GM13977 (cell line): ENCODE data around the gene PCDH9.

Source experiments
- DNase-seq: peaks from one replicate; pipeline ENCODE4 v3.0.0; 2012; ENCODE audit warnings: low spot score
- CTCF ChIP-seq: IDR thresholded peaks from 2 replicates; pipeline ENCODE4 v1.5.1; 2012; ENCODE audit warnings: mild to moderate bottlenecking, control low read depth; ENCODE audit not compliant: insufficient read depth; ENCODE audit errors: extremely low read depth, missing control alignments
- in situ Hi-C: fragments of 300-500 bp; cut with MboI; formaldehyde crosslinking; loops from one replicate; pipeline ENCODE4 v1.12.0; 2022; ENCODE audit warnings: low sequenced_read_pairs, low pct_unique_long_range_greater_than_20kb, mixed read lengths, inconsistent platforms; ENCODE audit not compliant: unreplicated experiment

Gene PCDH9

DNA sequence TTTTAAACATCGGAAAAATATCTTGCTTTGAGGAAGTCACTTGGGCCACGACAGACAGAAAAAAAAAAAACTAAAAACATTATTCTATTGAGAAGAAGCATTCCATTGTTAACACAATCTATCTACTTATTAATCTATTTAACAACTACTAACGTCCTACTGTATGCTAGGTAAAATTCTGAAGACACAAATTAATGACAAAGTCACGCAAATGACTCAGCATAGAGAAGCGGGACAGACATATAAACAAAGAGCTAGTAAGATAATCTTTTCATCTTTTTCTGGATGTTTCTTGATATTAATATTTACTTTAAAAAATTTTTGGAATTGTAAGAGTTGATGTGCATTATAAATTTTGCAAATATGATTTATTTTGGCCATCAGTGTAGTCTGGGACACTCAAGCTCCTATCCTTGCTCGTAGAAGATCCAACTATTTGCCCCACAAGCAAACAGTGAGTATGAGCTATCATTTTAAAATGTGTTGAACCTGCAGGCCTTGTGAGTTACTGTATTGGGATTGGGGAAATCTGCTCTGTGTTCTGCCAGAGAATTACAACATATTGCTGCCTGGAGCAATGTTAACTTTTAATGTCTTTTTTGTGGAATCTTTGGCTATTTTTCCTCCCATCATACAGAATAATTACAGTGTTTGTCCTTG, 109.1 kb downstream of the PCDH9 start:
- DNase-seq = no peak
- in situ Hi-C loops = no loop called here
- TF ChIP-seq CTCF = no peak

DNA sequence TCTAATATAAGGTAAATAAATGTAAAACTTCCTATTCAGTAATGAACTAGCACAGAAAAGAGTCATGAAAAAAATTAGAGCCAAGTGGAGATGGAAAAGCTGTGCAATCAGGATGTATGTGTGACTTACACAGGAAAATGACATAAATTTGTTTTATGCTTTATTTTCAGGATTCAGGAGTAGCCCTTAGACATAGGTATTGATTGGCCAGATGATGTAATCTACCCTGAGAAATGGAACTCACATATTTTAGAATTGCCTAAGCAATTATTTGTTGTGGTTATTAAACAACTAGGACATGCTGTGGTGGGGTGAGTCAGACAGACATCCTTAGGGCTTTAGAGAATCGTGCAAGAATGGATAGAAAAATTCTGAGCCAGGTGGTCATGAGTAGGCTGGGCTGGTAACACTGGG, 110.6 kb downstream of the PCDH9 start:
- no peak for DNase-seq
- no peak for TF ChIP-seq CTCF
- in situ Hi-C loops = no loop called here

DNA sequence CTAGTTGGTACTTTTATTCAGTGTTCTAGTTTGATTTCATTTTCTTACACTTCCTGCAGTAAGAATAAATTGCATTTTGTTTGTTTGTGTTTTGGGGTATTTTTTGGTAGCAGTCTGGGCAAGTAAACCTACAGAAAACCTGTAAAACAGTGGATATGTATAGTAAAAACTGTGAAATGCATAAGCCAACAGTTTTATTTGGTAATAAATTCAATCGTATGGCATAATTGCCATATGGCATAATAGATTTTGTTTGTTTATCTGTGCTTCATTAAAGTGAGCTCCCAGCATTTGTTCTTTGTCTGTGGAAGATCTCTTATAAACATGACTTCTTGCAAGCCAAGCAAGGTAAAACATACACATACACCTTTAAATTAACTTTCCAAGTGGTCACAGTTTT, 111.9 kb downstream of the PCDH9 start:
- in situ Hi-C loops = no loop called here
- no peak for DNase-seq
- no peak for TF ChIP-seq CTCF

DNA sequence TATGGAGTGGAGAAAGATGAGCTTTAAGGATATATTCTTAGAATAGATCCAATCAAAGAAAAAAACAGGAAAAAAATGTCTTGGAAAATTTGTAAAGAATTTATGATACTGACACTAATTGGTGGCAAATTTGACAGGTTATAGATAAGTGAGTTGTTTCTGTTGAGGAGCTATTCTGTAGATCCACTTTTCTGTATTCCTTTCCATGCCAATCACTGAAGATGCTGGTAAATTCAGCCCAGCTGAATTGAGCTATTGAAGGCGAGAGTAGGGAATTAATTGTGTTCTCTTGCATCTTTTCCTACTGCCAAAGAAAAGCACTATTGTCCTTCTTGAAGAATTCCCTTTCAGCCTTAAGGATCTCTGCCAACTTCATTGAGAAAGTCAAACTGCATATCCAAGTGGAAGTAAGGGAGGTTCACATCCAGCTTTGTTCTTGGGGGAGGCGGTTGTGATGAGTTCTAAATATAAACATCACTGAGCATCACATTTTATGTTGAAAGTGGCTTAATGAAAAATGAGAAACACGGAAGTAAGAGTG, 113.1 kb downstream of the PCDH9 start:
- no peak for DNase-seq
- in situ Hi-C loops = no loop called here
- TF ChIP-seq CTCF = no peak

DNA sequence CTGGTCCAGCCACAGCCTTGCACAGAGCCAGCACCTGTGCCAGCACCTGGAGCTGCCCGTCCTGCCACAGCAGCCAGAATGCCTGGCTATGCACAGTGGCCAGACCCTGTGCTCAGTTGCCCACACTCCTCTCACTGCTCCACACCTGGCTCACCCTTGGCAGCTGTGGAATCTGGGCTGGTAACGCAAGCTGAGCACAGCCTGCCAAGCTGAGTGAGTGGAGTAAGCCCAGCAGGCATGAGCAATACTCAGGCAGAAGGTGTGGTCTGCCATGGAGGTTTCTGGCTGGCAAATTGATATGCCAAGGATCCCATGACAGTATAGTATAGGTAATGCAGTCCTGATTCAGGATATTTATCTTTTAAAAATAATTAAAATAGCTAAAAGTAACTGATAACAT, 122.2 kb downstream of the PCDH9 start:
- no peak for TF ChIP-seq CTCF
- DNase-seq = no peak
- in situ Hi-C loops = no loop called here

DNA sequence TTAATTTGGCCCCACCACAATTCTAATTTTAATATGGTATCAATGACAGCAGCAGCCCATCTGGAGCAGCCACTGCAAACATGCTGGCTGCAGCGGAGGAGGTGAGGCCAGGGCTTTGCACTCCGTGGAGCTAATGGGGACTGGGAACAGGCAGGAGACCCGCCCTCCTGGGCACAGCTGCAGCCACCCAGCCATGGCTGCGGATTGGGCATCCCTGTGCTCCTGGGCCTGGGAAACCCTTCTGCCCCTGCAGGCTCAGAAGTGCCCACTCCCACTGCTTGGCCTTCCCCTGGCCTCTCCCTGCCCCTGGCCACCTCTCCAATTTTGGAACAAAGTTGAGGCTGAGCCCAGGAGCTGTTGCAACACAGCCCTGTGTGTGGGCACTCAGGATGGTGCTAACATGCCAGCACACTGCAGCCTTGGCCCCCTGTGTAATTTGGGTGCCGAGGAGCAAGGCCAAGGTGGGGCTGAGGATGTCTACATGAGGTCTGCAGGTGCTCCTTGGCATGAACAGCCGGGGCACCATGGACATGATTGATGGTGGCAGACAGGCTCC, 123.6 kb downstream of the PCDH9 start:
- DNase-seq = no peak
- in situ Hi-C loops = no loop called here
- no peak for TF ChIP-seq CTCF
